Suprapubic skin (tissue), 3 donors: Measurements from ENCODE around the gene CLDN19.

Source experiments
- EP300 ChIP-seq: sonication (generic); formaldehyde crosslinking; IDR thresholded peaks from one replicate; pipeline ENCODE4 v1.6.1; 2017; ENCODE audit warnings: antibody characterized with exemption
- POLR2A ChIP-seq, 2 donors: fragments of 450-650 bp; IDR thresholded peaks; one replicate each; pipeline ENCODE4 v1.6.1; 2017; ENCODE audit warnings: antibody characterized with exemption in 2 of 2, mild to moderate bottlenecking in 2 of 2, moderate library complexity in 2 of 2
- TF ChIP-seq, protein P1 (sequence below), 2 donors: fragments of 200-600 bp in 1 of 2; fragments of 450-650 bp in 1 of 2; sonication (generic) in 1 of 2; IDR thresholded peaks; one replicate each; pipeline ENCODE4 v1.5.1; 2016 to 2019; ENCODE audit warnings: antibody characterized with exemption in 2 of 2, mild to moderate bottlenecking in 1 of 2, moderate library complexity in 1 of 2

DNA sequence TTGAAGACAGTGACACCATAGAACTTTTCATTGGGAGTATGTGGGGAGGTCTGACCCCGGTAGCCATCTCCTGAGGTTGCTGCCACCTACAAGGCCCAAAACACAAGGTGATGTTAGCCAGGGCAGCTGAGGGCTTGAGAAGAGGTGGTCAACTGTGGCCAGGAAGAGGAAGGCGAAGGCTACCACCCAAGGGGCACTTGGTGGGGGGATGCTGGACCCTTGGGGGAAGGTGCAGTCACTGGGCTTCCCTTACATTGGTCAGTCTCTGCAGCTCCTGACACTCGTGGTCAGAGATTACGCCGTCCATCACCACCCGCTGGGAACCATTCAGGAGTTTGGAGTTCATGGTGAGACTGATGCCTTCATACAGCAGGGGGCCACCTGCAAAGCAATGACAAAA is 12.2 kb upstream of the CLDN19 start:
- TF ChIP-seq, protein P1, sequence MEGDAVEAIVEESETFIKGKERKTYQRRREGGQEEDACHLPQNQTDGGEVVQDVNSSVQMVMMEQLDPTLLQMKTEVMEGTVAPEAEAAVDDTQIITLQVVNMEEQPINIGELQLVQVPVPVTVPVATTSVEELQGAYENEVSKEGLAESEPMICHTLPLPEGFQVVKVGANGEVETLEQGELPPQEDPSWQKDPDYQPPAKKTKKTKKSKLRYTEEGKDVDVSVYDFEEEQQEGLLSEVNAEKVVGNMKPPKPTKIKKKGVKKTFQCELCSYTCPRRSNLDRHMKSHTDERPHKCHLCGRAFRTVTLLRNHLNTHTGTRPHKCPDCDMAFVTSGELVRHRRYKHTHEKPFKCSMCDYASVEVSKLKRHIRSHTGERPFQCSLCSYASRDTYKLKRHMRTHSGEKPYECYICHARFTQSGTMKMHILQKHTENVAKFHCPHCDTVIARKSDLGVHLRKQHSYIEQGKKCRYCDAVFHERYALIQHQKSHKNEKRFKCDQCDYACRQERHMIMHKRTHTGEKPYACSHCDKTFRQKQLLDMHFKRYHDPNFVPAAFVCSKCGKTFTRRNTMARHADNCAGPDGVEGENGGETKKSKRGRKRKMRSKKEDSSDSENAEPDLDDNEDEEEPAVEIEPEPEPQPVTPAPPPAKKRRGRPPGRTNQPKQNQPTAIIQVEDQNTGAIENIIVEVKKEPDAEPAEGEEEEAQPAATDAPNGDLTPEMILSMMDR (IDR thresholded peaks at IDR 0.05), result no peak
- TF ChIP-seq POLR2A (IDR thresholded peaks at IDR 0.05), result no peak
- no peak for TF ChIP-seq EP300
